Stimulated activated CD8-positive, alpha-beta memory T cell treated with anti-CD3 and anti-CD28 coated beads, Interleukin-2, amount 100 ng/mL, for 48 hours (primary cell): ENCODE data around the gene AHNAK2.

Experiments used
- DNase-seq, 2 donors: peaks; one replicate each; pipeline ENCODE4 v3.0.0-alpha.2; 2020; ENCODE audit warnings: low read depth in 2 of 2

Gene AHNAK2

DNA sequence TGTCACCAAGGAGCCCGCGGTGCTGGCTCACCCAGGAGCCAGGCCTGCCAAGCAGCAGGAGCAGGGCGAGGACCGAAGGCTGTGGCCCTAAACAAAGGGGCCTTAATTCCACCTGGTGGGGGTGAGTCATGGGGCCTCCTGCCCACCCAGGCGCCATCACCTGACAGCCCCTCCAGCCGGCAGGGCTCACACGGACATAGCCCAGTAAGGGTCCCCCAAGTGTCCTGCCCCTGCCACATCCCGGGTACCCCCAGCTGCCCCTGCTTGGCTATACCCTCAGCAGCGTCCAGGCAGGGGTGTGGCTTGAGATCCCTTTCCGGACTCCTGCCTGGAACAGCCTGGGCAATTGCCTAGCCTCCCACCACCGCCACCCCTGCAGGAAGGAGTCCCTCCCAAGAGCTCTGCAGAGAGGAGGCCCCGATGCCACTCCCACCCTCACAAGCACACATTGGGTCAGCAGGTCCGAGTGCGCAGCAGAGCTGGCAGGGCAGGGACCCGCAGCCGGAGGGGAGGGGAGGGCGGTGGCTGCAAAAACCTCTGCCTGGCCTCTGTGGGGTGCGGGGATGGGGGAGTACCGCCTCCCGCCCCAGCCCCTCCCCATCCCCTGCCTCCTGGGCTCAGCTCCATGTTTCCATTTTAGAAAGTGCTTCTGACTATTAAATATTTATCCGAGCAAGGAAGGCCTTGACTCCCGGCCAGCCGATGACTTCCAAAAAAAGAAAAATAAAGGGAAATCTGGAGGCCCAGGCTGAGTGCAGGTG is 4.6 kb downstream of the AHNAK2 start:
- no peak for DNase-seq

DNA sequence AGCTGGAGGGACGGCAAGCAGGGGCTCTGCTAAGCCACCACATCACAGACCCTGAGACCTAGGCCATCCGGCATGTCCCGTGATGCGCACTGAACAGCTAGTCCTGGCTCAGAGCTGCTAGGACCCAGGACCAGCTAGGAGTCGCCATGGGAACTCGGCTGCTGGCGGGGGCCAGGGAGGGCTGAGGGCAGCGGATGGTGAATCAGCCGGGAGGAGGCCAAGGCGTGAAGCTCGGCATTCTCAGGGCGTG is 5.1 kb downstream of the AHNAK2 start:
- no peak for DNase-seq

DNA sequence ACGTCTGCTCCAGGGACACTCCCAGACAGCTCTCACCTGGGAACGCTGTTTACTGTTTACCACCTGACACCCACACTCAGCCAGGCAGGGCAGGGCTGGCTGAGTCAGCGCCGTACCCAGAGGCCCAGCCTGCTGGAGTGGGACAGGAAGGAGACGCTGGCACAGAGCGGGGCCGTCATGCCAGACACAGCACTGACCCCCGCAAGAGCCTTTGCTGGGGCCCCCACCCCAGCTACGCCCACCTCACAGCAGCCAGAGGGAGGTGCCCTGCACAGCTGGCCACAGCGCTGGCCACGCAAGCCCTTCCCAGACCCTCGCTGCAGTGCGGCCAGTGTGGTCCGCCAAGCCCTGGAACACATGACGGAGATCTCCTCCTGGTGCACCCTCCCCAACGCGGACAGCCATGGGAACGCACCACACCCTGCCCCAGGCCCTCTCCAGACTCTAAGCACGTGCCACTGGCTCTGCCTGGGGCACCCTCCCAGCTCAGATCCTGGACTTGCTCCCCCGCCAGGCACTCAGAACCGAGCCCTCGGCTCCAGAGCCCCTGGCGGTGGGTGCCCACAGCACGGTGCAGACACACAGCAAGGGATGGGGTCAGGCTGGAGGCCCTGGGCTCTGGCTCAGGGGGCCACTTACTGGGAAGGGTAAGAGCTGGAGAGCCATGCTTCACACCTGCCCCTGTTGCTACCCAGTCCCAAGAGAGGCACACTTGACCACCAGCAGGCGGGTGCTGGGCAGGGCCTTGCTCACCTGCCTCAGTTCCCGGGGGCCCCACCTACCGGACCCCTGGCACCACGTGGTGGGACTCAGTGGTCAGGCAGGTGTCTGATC is 5.7 kb downstream of the AHNAK2 start:
- DNase-seq: no peak

DNA sequence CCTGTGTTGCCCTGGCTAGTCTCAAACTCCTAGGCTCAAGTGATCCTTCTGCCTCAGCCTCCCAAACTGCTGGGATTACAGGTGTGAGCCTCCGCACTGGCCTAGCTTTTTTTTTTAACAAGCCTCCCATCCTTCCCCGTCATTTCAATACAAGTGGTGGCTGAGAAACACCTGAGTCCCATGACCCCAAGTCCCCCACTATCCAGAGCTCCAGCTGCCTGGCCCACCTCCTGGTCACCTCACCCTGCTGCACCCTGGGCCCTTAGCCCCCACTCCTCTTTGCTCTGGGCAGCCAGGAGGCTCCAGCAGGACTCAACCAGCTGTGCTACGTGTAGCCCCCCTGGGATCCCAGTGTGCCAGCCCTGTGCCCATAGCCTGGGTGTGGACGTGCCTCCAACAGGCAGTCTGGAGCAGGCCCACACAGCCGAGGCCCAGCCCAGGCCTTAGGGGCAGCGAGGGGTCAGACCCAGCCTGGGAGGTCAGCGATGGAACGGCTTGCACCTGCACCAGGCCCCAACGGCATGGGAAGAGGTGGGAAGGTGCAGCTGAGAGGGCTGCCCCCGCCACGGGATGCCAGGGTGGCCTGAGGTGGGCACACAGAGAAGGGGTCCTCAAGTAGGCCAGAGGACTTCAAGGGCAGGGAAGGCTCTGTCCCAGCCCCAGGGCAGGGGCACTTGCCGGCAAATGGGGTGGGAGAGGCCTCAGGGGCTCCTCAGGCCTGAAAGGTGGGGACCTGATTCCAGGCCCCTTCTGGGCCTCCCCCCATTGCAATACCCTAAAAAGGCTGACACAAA is 6.5 kb downstream of the AHNAK2 start:
- no peak for DNase-seq

DNA sequence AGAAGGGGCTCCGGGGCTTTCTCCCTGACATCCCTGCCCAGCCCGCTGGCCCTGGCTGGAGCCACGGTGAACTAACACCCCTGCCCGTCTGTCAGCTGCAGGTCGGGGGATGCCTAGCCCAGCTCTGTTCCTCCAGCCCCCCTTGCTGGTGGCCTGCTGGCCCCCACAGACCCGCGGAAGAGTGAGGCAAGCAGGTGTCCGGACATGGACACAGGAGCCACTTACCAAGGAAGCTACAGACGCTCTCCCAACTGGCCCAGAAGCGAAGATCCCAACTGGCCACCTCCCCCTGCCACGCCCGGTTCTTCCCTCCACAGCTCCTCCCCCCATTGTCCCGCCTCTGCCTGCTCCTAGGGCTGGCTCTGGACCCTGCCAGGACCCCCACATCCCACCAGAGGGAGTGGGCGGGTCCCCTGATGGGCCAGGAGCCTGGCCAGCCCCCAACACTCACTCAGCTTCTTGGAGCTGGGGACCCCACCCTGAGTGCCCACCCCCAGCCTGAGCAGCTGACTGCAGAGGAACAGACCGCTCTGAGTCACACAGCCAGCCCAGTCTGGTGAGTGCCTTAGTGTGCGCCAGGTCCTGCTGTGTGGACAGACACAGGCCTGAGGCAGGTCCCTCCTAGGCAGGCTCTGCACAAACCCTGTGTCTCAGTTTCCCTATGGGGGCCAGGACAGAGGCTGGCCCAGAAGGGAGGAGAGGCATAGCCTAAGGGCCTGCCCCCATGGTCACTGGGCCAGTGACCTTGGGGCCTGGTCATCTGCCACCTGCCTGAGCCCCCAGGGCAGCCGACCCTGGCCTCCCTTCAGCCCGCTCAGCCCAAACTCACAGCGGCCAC is 7.7 kb downstream of the AHNAK2 start:
- DNase-seq: no peak

DNA sequence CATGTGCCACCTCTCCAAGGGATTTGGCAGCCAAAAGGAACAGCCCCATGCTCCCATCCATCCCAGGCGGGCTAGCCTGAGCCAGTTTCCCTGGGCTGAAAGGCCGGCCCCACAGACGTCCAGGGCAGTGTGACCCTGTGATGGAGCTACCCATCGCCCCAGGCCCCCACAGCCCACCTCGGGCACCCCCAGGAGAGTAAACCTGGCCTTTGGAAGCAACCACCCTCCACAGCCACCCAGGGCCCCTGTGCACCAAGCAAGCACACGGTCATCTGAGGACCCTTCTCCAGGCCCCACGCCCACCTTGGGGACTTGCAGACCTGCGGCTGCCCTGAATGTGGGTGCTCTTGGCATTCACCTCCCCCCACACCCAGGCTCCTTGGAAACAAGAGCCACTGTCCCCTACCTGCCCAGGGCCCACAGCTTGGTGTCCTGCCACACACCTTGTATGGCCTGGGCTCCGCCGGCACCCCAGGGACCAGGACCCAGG is 8.4 kb downstream of the AHNAK2 start:
- no peak for DNase-seq

DNA sequence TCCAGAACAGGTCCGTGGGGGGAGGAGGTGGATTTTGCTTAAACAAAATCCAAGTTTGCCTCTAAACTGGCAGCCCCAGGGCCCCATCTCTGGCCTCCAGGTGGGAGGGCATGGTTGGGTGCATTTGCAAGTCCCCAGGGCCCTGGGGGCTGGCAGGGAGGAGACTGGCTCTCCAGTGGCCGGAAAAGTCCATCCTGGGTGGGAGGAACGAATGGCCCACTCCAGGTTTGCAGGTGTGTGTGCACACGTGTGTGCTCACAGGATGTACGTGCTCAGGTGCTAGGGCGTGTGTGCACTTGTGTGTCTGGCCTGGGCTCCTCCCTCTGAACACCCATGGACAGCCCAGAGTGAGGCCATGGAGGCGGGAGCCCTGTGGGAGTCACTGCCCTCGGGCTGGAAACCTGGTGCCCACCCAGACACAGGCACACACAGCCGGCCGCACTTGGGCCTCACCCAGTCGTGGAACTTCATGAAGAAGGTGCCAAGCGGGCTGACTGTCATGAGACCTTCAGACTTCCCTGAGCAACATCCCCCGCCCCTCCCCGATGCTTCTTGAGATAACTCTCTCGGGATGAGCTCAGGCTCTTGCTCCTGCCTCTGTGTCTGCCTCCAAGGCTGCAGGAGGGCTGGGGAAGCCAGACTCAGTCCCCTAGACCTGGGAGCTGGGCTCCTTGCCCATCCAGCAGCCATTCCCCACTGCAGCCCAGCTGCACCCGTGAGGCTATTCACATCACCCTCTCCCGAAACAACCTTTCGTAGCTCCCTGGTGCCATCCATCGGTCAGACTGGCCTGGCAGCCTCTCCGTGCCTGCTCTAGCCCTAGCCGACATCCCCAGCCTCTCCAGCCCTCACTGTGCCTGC is 9.4 kb downstream of the AHNAK2 start:
- no peak for DNase-seq

DNA sequence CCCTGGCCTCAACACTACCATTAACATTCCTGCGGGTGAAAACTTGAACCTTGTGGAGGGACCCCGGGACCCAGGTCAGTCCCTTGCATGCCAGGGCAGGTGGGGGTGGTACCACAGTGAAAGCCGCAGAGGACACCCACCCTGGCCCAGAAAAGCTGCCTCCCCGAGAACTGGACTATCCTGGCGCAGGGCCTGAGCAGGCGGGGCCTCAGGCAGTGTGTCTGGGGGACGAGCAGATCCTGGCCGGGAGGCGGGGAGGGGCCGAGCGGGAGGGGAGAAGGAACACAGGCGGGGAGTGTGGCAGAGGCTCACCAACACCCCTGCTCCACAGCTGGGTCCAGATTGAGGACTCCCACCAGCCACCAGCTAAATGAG is 10.0 kb downstream of the AHNAK2 start:
- DNase-seq: no peak

DNA sequence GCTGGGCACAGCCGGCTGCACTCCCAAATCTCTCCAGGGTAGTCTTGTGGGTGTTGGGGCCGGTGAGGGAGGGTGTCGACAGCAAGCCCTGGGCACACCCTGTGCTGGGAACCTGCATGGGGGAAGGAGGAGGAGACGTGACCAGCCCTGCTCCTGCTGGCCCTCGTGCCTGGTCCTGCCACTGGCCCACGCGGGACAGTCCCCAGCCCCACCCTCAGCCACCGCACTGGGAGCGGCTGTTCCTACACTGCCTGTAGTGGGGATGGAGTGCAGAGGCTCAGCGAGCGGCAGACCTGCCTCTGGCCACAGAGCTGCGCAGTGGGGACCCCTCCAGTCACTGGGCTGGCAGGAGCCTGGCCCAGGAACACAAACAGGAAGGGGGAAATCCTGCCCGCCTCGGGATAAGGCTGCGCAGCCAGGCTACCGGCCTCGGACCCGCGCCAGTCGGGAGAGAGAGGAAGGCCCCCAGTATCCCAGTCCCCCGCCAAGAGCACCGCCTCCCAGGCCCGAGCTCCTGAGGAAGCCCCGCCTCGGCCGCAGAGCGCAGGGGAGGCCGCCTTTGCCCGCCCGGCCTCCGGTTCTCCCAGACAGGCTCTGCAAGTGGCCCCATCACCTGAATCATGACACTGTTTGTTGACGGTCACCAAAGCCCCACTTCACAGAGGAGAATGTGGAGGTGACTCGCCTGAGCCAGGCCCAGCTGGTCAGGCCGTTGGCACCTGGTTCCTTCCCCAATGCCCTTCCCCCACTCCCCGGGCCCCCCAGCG is 10.6 kb downstream of the AHNAK2 start:
- DNase-seq: no peak

DNA sequence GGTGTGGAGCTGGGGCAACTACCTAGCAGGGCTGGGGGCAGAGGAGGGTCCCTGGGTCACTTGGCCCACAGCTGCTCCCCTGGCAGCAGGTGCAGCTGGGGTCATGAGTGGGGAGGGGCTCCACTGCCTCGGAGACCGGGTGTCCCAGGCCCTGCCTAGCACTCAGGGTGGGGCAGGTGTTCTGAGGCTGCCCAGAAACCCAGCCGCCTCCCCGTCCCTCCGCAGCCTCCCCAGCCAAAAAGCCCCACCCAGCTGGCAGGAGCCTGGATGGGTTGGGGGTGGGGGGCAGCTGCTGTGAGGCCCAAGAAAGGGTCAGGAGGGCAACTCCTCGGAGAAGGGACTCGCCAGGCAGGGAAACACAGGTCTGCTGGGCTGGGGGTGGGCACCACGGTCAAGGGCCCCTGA is 11.2 kb downstream of the AHNAK2 start:
- no peak for DNase-seq

DNA sequence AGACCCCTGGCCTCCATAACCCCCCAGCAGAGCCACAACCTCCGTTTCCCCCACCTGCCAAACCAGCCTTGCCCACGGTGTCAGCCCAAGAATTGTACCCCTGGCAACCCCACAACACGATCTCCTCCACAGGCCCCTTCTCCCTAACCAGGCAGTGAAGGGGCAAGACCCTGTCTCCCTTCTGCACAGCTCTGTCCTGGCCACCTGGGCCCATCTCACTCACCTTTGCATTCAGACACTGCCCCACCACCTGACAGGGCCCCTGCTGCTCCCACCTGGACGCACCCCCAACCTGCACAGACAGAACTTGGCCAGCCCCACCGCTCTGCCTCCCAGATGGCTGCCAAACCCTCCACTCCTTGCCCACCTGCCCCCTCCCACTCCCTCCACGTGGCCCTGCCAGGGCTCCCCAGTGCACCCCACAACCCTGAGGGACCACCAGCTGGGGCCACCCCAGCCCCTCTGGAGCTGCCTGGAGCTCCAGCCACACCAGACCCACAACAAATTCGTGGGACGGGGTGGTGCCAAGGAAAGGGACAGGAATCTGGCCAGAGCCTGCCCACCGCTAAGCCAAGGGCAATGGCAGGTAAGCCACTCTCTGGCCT is 11.8 kb downstream of the AHNAK2 start:
- DNase-seq: no peak

DNA sequence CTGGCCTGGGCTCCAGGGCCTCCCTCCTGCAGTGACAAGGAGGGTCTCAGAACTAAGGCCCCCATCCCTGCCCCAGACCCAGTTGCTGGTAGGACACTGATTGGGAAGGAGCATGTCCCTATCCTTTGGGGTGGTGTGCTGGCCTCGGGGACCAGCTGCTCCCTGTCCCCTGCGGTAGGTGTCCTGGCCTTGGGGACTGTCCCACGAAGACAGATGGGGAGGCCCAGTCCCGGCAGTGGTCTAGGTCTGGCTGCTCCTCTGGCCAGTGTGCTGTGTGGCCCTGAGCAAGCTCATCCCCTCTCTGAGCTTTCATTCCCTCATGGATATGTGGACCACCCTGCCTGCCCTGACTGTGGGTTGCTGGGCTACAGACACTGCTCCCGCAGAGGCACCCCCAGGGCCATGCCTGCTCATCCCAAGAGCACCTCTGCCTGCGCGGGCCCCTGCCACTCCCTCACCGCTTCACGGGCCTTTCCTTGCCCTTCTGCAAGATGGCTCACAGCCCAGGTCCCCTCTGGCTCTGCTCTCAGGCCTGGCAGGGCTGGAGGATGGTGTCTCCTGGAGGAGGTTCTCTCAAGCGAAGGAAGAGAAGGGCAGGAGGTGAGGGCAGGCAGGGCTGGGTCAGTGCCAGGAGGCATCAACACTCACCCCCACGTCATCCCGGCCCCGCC is 12.5 kb downstream of the AHNAK2 start:
- no peak for DNase-seq

DNA sequence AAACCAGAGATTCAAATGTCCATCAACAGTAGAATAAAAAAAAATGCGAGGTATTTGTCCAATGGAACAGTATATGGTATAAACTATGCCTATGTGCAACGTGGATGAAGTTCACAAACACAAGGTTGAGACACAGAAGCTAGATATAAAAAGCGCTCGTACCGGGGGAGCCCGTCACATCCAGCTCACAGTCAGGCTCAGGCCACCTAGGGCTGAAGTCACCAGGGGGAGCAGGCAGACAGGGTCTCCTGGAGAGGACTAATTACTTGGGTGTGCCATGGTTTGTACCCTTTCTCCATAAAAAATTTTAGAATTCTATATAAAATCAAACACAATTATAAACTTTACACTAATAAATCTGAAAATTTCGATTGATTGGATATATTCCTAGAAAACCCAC is 13.6 kb downstream of the AHNAK2 start:
- no peak for DNase-seq

DNA sequence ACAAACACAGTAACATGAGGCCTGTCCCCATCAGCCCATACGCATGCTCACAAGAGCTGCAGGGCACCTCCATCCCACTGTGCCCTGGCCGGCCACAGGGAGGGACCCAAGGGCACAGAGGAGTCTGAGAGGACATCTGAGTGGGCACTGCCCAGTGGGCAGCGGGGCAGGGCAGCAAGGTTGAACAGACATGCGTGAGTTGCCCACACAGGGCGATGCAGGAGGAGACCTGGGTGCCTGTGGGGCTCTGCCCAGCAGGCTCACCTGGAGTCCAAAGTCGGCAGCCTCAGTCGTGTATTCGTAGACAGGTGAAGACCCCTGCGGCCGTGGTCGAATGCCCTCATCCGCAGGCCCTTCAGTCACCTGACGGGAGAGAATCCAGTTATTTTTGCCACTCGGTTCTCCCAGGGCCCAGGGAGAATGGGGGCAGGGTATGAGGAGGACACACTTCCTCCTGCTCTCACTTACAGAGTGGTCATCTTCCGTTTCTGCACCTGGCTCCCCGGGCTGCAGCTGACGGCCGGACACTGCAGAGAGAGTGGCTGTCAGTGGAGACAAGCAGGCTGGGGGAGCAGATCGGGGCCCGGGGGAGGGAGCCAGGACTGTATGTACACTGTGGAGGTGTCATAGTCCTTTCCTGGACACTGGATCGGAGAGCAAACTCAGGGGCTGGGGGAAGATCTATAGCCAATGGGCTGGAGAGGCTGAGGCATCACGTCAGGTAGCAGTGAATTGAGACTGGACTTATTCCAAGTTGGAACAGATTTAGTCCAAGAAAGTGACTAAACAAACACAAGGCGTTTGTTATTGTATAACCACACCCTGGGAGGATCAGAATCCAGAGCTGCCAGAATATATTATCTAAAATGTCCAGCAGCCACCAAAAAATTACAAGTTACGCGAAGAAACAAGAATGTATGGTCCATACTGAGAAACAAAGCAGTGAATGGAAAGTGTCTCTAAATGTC is 20.7 kb downstream of the AHNAK2 start:
- no peak for DNase-seq

DNA sequence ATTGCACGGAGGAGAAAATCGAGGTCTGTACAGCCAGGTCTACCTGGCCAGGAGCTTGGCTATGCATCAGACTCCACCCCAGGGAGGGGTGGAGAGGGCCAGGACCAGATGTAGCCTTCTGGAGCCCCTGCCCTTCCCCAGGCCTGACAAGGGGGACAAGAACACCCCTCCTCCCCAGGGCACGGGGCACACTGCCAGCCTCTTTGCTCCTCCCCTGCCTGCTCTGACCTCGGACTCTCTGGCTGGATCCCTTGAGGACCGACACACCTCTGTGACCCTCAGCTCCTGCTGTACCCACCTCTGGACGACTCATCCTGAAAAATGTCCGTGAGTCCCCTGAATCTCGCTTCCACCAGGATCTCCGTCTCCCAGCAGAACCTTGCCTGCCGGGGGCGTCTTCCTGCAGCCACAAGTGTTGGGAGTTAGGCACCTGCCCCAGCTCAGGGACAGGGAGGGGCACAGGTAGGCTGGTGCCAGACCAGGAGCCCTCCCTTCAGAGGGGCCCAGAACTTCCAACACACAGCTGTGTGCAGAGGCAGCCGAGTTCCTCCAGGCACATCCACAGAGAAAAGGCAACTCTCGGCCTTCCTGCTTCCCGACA is 21.8 kb downstream of the AHNAK2 start:
- DNase-seq: no peak

DNA sequence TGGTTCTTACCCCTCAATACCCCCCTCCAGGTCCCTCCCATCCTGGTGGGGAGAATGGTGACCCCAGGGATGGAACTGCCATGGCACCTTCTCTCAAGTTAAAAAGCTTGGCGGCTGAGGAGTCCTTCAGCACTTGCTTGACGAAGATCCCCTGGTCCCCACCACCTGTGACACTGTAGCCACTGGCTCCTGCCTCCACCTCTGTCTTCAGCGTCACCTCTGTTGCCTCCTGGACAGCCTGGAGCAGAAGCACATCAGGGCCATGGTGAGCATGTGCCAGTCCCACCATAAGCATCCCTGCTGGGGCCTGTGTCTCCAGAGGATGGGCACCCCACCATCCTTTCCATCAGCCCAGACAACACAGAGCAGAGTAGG is 22.8 kb downstream of the AHNAK2 start:
- DNase-seq: no peak

DNA sequence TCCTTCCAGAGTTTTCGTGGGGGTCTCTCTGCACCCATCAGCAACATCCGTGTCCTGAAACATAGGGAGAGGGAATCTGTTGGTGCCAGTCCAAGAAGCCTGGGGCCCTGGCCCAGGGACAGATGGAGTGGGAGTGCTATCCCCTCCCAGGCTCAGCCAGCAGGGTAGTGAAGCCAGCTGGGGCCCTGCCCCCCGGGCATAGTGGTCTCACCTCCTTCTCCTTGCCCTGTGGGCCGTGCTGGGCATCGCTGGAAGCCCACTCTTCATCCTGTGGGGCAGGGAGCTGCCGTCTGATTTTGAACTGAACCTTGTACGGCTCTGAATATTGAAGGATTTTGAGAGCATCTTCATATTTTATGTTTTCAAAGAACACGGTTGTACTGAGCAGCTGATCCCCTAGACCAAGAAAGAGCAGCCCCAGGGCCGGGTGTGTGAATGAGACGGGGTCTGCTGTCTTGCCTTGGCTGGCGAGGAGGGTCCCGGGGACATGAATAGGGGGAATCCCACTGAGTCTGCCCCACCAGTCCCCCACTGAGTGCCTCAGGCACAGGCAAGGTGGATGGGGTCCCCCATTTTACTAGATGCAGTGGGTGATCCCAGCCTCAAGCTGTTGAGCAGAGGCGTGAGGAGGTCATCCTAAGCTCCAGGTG is 23.3 kb downstream of the AHNAK2 start:
- DNase-seq: no peak
